ENCODE measurements around the gene TBC1D14.

GRCh38 chr4:7029921-7030320 is 120.3 kb downstream of the TBC1D14 start:
- TF ChIP-seq CTCF (IDR thresholded peaks at IDR 0.05) = no peak
- no peak for TF ChIP-seq POLR2A (IDR thresholded peaks at IDR 0.05)

Data from right lobe of liver (tissue), 4 donors.